H1 (cell line): ENCODE measurements around the gene LVRN. TPM values are rescaled to one million over a fixed set of nuclear protein-coding genes. Genes with fewer than 3 reads are reported as not detected.

Experiments used
- EZH2 ChIP-seq: fragments of 200-600 bp; sonication (generic); IDR thresholded peaks from 2 replicates; pipeline ENCODE4 v1.7.1; 2012; ENCODE audit warnings: low read depth, mild to moderate bottlenecking, moderate library complexity, low read length, inconsistent platforms; ENCODE audit not compliant: severe bottlenecking
- KDM4A ChIP-seq: IDR thresholded peaks from one replicate; pipeline ENCODE4 v1.7.1; 2012; ENCODE audit warnings: low read depth, mild to moderate bottlenecking, moderate library complexity, low read length, inconsistent platforms; ENCODE audit not compliant: severe bottlenecking
- KDM5A ChIP-seq: fragments of 200-600 bp; IDR thresholded peaks from 2 replicates; pipeline ENCODE4 v1.7.1; 2012; ENCODE audit warnings: mild to moderate bottlenecking, low read length, inconsistent platforms, mixed read lengths
- RBBP5 ChIP-seq: IDR thresholded peaks from 2 replicates; pipeline ENCODE4 v1.7.1; 2012; ENCODE audit warnings: low read depth, mild to moderate bottlenecking, inconsistent platforms, low read length, moderate library complexity, borderline replicate concordance
- USF2 ChIP-seq: IDR thresholded peaks from 2 replicates; pipeline ENCODE4 v1.6.1; 2011; ENCODE audit warnings: low read length, improper control_type of control experiment
- polyA plus RNA-seq, 7 experiments: library from polyadenylated mRNA; depleted of rRNA in 3 of 7; stranded (reverse) in 5 of 7; unstranded in 2 of 7; fragments of >200 nt in 5 of 7; fragments of 200-250 nt in 2 of 7; gene quantifications; 1 replicate in 5 of 7; 2 replicates in 1 of 7; 4 replicates in 1 of 7; pipeline versions ENCODE4 v1.2.1 to v1.2.3, GENCODE V29; 2011 to 2013; ENCODE audit warnings: missing spikeins in 2 of 7, mixed read lengths in 2 of 7
- total RNA-seq: library from RNA; stranded (reverse); fragmentation: NEBNext Ultra II Directional; extraction: Animal tissue kit (Norgen Biotek cat#: 25700); gene quantifications from 2 replicates; pipeline ENCODE4 v1.2.1, GENCODE V29; 2021

The LVRN gene
- total and polyA plus RNA-seq, 2 of the 8 experiments (the other 6 are each of a cell fraction or from before 2014, with no cell fraction given), result 0.08 to 0.09 TPM

GRCh38 chr5:116044073-116044472 lies 81.8 kb downstream of the LVRN start (continued):
- TF ChIP-seq KDM5A (no peak), EZH2 (no peak), KDM4A (no peak), RBBP5 (no peak), USF2 (no peak)
